PC-3 (cell line): ENCODE results near the gene SYAP1.
"Not testable (repeated sequence)": the region's sequence is repeated elsewhere in the genome, so short reads cannot be mapped to it uniquely, and the experiment has no call there.

Source experiments
- CTCF ChIP-seq: fragments of 300-600 bp; sonication (generic); conservative IDR thresholded peaks from 2 replicates; pipeline ENCODE4 v1.5.1; 2017; ENCODE audit warnings: antibody characterized with exemption, low read depth, mild to moderate bottlenecking, low read length
- EZH2 ChIP-seq: fragments of 300-600 bp; sonication (generic); IDR thresholded peaks from one replicate; pipeline ENCODE4 v1.6.1; 2017; ENCODE audit warnings: antibody characterized with exemption, mild to moderate bottlenecking, low read length; ENCODE audit not compliant: unreplicated experiment
- EZH2phosphoT487 ChIP-seq: fragments of 300-600 bp; sonication (generic); IDR thresholded peaks from 2 replicates; pipeline ENCODE4 v1.6.1; 2018; ENCODE audit warnings: mild to moderate bottlenecking, antibody characterized with exemption, low read length, borderline replicate concordance

GRCh38 chrX:16761500-16761899 is 42.1 kb downstream of the SYAP1 start:
- TF ChIP-seq CTCF, EZH2, EZH2phosphoT487: not testable (repeated sequence)
